Hepatocyte (in vitro differentiated cells): ENCODE data around the gene AGBL4. TPM values are rescaled to one million over a fixed set of nuclear protein-coding genes. Genes with fewer than 3 reads are reported as not detected.

Experiments used
- DNase-seq: peaks from one replicate; pipeline ENCODE4 v3.0.0-alpha.2; 2016; ENCODE audit warnings: low spot score
- H2AFZ ChIP-seq: fragments of 200-600 bp; sonication (generic); 2 replicates; pipeline ENCODE4 v1.6.0; 2016; ENCODE audit warnings: antibody characterized with exemption, mild to moderate bottlenecking
- H3K27ac ChIP-seq: fragments of 200-600 bp; sonication (generic); 2 replicates; pipeline ENCODE4 v1.5.1; 2016; ENCODE audit warnings: mild to moderate bottlenecking
- H3K27me3 ChIP-seq: fragments of 200-600 bp; sonication (generic); 2 replicates; pipeline ENCODE4 v1.6.1; 2016
- H3K36me3 ChIP-seq: fragments of 200-600 bp; sonication (generic); replicated peaks from 2 replicates; pipeline ENCODE4 v1.5.1; 2016; ENCODE audit warnings: low read depth; ENCODE audit not compliant: insufficient read depth
- H3K4me1 ChIP-seq: fragments of 200-600 bp; sonication (generic); 2 replicates; pipeline ENCODE4 v1.5.1; 2016; ENCODE audit warnings: mild to moderate bottlenecking, moderate library complexity; ENCODE audit not compliant: insufficient read depth
- H3K4me2 ChIP-seq: fragments of 200-600 bp; sonication (generic); 2 replicates; pipeline ENCODE4 v1.6.0; 2016
- H3K4me3 ChIP-seq: fragments of 200-600 bp; sonication (generic); 2 replicates; pipeline ENCODE4 v1.5.1; 2016; ENCODE audit warnings: mild to moderate bottlenecking
- H3K79me2 ChIP-seq: fragments of 200-600 bp; sonication (generic); 2 replicates; pipeline ENCODE4 v1.6.0; 2017; ENCODE audit warnings: mild to moderate bottlenecking
- H3K9me2 ChIP-seq: fragments of 200-600 bp; sonication (generic); replicated peaks from 2 replicates; pipeline ENCODE4 v1.6.0; 2017; ENCODE audit warnings: mild to moderate bottlenecking; ENCODE audit not compliant: insufficient read depth
- H3K9me3 ChIP-seq: fragments of 200-600 bp; sonication (generic); 2 replicates; pipeline ENCODE4 v1.5.1; 2016; ENCODE audit warnings: low read depth, mild to moderate bottlenecking
- H4K20me1 ChIP-seq: fragments of 200-600 bp; sonication (generic); 2 replicates; pipeline ENCODE4 v1.6.0; 2016; ENCODE audit warnings: mild to moderate bottlenecking; ENCODE audit not compliant: insufficient read depth, poor library complexity, severe bottlenecking
- CTCF ChIP-seq: fragments of 200-600 bp; sonication (generic); IDR thresholded peaks from 2 replicates; pipeline ENCODE4 v1.5.1; 2016; ENCODE audit warnings: antibody characterized with exemption, mild to moderate bottlenecking; ENCODE audit not compliant: poor library complexity
- EZH2 ChIP-seq: fragments of 200-600 bp; sonication (generic); IDR thresholded peaks from 2 replicates; pipeline ENCODE4 v1.6.1; 2016; ENCODE audit warnings: antibody characterized with exemption, mild to moderate bottlenecking, borderline replicate concordance
- EZH2phosphoT487 ChIP-seq: fragments of 200-600 bp; sonication (generic); IDR thresholded peaks from one replicate; pipeline ENCODE4 v1.6.1; 2018; ENCODE audit warnings: antibody characterized with exemption, mild to moderate bottlenecking, low read depth, moderate library complexity; ENCODE audit not compliant: unreplicated experiment, severe bottlenecking
- WGBS: methylation state at CpG from one replicate; pipeline ENCODE4 v1.1.6; 2016; ENCODE audit warnings: low lambda C conversion rate; ENCODE audit errors: missing lambda C conversion rate; 5-methylcytosine and 5-hydroxymethylcytosine counted together
- polyA plus RNA-seq: library from polyadenylated mRNA; unstranded; fragments of >200 nt; fragmentation: Nextera tagmentation; extraction: Ambion mirVana; gene quantifications from 2 replicates; pipeline ENCODE4 v1.2.1, GENCODE V29; 2016
- total RNA-seq: library from RNA; depleted of rRNA; stranded (reverse); fragments of >200 nt; gene quantifications from 2 replicates; pipeline ENCODE4 v1.2.3, GENCODE V29; 2014

The AGBL4 gene
- total and polyA plus RNA-seq, 2 experiments from 2014 or later = 0.50 to 0.73 TPM

- Histone ChIP-seq H3K36me3 (no peaks in the 10 kb centered on the region), H3K4me1 (no peaks in the 10 kb centered on the region), H3K9me2 (no peaks in the 10 kb centered on the region), H2AFZ (no peak overlapping the region), H3K79me2 (no peaks in the 10 kb centered on the region), H3K9me3 (no peaks in the 10 kb centered on the region), H3K4me2 (no peak overlapping the region), H3K27ac (no peak overlapping the region), H4K20me1 (no peaks in the 10 kb centered on the region), H3K4me3 (no peak overlapping the region), H3K27me3 (no peaks in the 10 kb centered on the region)
- TF ChIP-seq CTCF (no peak), EZH2 (no peak), EZH2phosphoT487 (no peak)
- no peak for DNase-seq
- WGBS = 85% methylated on average over 5 of the region's 5 CpGs
These were observed 1298.3 kb downstream of the AGBL4 start for GRCh38 chr1:48725341-48726046.

- Histone ChIP-seq H3K4me3 (no peak overlapping the region), H2AFZ (no peak overlapping the region), H3K36me3 (no peaks in the 10 kb centered on the region), H3K4me2 (no peak overlapping the region), H3K9me2 (no peaks in the 10 kb centered on the region), H3K27me3 (no peaks in the 10 kb centered on the region), H3K4me1 (peaks cover 11% of the 10 kb centered on the region), H3K9me3 (no peaks in the 10 kb centered on the region), H3K79me2 (no peaks in the 10 kb centered on the region), H3K27ac (no peak overlapping the region), H4K20me1 (no peaks in the 10 kb centered on the region)
- TF ChIP-seq EZH2phosphoT487 (no peak), EZH2 (no peak), CTCF (no peak)
- no peak for DNase-seq
These were observed 1302.8 kb downstream of the AGBL4 start for GRCh38 chr1:48720929-48721328.

- peak overlapping the region; percentile 6 for H3K27ac ChIP-seq
- no peaks in the 10 kb centered on the region for H4K20me1 ChIP-seq
- no peaks in the 10 kb centered on the region for H3K79me2 ChIP-seq
- TF ChIP-seq EZH2 = no peak
- TF ChIP-seq CTCF = no peak
- TF ChIP-seq EZH2phosphoT487 = no peak
- peak; percentile 11 for DNase-seq
- no peak overlapping the region for H3K4me3 ChIP-seq
- 58% methylated on average over 4 of the region's 4 CpGs for WGBS
- H3K9me3 ChIP-seq = no peaks in the 10 kb centered on the region
- H3K9me2 ChIP-seq = no peaks in the 10 kb centered on the region
- H2AFZ ChIP-seq = no peak overlapping the region
- H3K4me2 ChIP-seq = no peak overlapping the region
- no peaks in the 10 kb centered on the region for H3K27me3 ChIP-seq
- H3K36me3 ChIP-seq = no peaks in the 10 kb centered on the region
- H3K4me1 ChIP-seq = peaks cover 11% of the 10 kb centered on the region
These were observed 1305.0 kb downstream of the AGBL4 start for GRCh38 chr1:48718705-48719104.
